Hematopoietic multipotent progenitor cell (in vitro differentiated cells): Measurements from ENCODE around the gene DDX51. TPM values are rescaled to one million over a fixed set of nuclear protein-coding genes. Genes with fewer than 3 reads are reported as not detected.

ENCODE experiments used
- DNase-seq, 3 donors: peaks; one replicate each; pipeline ENCODE4 v3.0.0-alpha.2; 2011 to 2015; ENCODE audit warnings: low read depth in 2 of 3, low spot score in 2 of 3
- total RNA-seq: library from RNA; depleted of rRNA; stranded (reverse); fragments of >200 nt; gene quantifications from one replicate; pipeline ENCODE4 v1.2.3, GENCODE V29; 2012

The DDX51 gene
- total RNA-seq, 1 donor, result 15.3 TPM

DNA sequence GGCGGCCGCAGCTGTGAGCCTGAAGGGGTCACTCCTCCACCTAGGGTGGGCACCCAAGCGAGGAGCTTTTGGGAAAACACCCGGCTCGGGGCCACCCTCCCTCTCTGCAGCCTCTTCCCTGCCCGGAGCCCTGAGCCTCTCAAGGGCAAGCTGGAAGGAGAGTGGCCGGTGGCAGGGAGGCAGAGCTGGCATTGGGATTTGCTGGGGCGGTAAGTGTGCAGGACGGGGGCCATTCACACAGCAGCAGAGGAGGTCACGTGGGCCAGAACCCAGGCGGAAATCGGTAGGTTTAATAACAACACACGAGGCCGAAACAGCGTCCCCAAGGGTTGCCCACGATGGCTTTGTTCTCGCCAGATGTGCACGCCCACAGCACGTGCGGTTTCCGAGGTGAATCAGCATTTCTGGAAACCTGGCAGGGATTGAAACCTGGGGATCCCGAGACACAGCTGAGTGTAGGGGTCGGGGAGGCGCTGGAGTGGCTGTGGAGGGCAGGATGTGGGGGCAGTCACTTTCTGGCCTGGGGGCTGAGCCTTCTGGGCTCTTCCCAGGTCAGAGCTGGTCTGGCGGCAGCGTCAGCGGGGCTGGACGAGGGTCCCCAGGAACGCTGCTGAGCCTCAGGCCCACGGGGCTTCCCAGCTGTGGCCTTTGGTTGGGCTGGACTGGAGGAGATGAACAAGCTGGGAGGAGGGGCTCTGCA lies 23.6 kb upstream of the DDX51 start:
- DNase-seq, result peak in 1 of 3 donors; percentile 38

GRCh38 chr12:132166801-132167591 lies 22.9 kb upstream of the DDX51 start:
- no peak for DNase-seq

DNA sequence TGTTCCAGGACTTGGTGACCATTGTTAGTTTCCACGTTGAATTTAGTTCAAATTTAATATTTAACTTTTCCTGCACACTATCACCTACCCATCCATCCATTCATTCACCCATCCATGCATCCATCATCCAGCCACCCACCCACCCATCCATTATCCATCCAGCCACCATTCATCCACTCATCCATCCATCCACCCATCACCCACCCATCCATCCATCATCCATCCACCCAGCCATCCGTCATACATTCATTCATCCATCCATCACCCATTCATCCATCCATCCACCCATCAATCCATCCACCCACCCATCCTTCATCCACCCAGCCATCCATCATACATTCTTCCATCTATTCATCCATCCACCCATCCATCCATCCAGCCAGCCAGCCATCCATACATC lies 22.0 kb upstream of the DDX51 start:
- DNase-seq, result no peak

DNA sequence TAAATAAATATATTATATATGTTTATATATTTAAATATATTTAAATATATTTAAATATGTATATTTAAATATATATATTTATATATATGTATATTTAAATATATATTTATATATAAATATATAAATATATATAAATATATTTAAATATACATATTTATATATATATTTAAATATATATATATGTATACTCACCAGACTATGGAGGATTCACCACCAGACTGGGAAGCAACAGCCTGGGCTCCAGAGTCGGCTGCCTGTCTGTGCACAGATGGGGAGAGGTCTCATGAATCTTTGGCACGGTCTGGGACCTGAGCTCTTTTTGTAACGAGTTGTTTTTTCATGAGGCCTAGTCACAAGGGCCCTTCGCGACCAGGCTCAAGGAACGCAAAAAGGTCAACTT lies 21.5 kb upstream of the DDX51 start:
- DNase-seq, result no peak

GRCh38 chr12:132164426-132164825 lies 20.3 kb upstream of the DDX51 start:
- DNase-seq, result no peak

DNA sequence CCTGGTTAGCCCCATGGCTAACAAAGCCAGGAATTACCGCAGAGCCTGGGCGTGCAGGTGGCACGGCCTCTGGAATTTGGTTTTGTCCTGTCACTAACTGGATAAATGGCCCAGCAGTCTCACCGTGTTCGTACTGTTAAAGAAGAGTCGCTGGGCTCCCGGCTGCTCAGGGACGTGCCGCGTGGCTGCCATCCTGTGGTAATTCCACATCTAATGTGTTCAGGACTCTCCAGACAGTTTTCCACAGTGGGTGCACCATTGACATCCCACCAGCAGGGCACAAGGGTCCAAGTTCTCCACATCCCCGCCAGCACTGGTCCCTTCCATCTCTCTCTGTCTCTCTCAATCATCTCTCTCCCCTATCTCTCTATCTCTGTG lies 19.8 kb upstream of the DDX51 start:
- DNase-seq, result no peak

GRCh38 chr12:132163041-132163910 lies 19.2 kb upstream of the DDX51 start:
- no peak for DNase-seq

DNA sequence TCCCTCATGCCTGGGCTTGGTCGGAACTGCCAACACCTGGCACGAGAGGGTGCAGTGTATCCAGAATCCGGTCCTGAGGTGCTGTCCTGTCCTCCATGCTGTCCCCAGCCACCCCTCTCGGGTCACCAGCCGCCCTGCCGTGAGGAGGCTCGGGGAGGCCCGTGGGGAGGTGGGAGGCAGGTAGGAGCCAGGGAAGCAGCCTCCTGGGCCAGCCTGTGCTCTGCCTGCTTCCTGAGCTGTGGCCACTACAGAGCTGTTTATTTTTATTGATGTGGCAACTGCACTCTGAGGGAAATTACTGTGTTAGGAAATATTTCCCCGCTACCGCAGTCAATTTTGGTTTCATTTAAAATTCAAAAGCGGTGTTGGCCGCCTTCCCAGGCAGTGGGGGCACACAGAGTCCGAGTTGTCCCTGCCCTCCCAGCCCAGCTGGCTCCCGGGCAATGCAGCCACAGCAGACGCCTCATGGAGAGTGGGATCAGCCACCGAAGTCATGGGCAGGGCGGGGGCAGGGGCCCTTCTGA lies 18.5 kb upstream of the DDX51 start:
- DNase-seq, result peak in 2 of 3 donors; percentile 29 to 36

- DNase-seq, result no peak
Measured at GRCh38 chr12:132161796-132162507, 17.8 kb upstream of the DDX51 start.

- no peak for DNase-seq
Measured at GRCh38 chr12:132161036-132161781, 17.1 kb upstream of the DDX51 start.

DNA sequence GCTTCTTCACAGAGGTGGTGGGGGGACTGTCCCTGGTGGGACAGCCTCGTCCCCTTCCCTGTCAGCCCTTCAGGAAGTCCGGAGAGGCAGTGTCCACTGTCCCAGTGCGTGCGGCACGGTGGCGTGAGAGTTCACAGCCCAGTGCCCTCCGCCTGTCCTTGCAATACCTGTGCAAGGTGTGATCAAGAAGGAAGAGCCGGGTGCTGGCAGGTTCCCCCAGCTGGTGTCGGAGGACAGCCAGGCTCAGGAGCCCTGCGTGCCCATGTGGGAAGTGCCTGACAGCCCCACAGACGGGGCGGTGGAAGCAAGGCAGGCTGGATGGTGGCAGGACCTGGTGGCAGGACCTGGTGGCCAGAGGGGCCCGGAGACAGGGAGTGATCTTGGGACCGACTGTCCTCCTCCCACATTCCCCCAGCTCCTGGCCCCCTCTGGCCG lies 16.5 kb upstream of the DDX51 start:
- DNase-seq, result no peak

- no peak for DNase-seq
Measured at GRCh38 chr12:132160016-132160415, 15.9 kb upstream of the DDX51 start.

GRCh38 chr12:132159555-132160003 lies 15.5 kb upstream of the DDX51 start:
- no peak for DNase-seq

- DNase-seq, result no peak
Measured at GRCh38 chr12:132158677-132159554, 14.8 kb upstream of the DDX51 start.

GRCh38 chr12:132157733-132158409 lies 13.8 kb upstream of the DDX51 start:
- DNase-seq, result no peak

- no peak for DNase-seq
Measured at GRCh38 chr12:132156573-132157325, 12.6 kb upstream of the DDX51 start.
